22Rv1 (cell line): ENCODE data around the gene KRTAP9-1.
"Not testable (repeated sequence)": the region's sequence is repeated elsewhere in the genome, so short reads cannot be mapped to it uniquely, and the experiment has no call there.

Experiments used
- H3K27ac ChIP-seq: fragments of 450-650 bp; 2 replicates; pipeline ENCODE4 v1.5.1; 2017
- CTCF ChIP-seq: fragments of 450-650 bp; IDR thresholded peaks from 2 replicates; pipeline ENCODE4 v1.5.1; 2017; ENCODE audit warnings: mild to moderate bottlenecking
- ZFX ChIP-seq: fragments of 450-650 bp; IDR thresholded peaks from 2 replicates; pipeline ENCODE4 v1.6.1; 2017; ENCODE audit warnings: antibody characterized with exemption, borderline replicate concordance

Gene KRTAP9-1, protein sequence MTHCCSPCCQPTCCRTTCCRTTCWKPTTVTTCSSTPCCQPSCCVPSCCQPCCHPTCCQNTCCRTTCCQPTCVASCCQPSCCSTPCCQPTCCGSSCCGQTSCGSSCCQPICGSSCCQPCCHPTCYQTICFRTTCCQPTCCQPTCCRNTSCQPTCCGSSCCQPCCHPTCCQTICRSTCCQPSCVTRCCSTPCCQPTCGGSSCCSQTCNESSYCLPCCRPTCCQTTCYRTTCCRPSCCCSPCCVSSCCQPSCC

GRCh38 chr17:41189837-41190318, at the start of gene KRTAP9-1:
KRTAP9-1 (plus strand) TSS chr17:41189887; CDS start chr17:41189887, 0 bp downstream.
- not testable (repeated sequence) for H3K27ac ChIP-seq

GRCh38 chr17:41140360-41141131, 49.1 kb upstream of the KRTAP9-1 start, which contains the start of gene KRTAP4-6:
KRTAP4-6 (minus strand) TSS chr17:41140544; CDS start chr17:41140487, 57 bp downstream.
- TF ChIP-seq CTCF (no peak), ZFX (no peak)
- H3K27ac ChIP-seq: no peak within 1 kb of the TSS

- no peak for TF ChIP-seq ZFX
- TF ChIP-seq CTCF: no peak
- no peak overlapping the region for H3K27ac ChIP-seq
Observed at GRCh38 chr17:41141361-41141760, 48.3 kb upstream of the KRTAP9-1 start.

- H3K27ac ChIP-seq: no peak overlapping the region
- TF ChIP-seq CTCF: no peak
- TF ChIP-seq ZFX: no peak
Observed at GRCh38 chr17:41144846-41145245, 44.8 kb upstream of the KRTAP9-1 start.

DNA sequence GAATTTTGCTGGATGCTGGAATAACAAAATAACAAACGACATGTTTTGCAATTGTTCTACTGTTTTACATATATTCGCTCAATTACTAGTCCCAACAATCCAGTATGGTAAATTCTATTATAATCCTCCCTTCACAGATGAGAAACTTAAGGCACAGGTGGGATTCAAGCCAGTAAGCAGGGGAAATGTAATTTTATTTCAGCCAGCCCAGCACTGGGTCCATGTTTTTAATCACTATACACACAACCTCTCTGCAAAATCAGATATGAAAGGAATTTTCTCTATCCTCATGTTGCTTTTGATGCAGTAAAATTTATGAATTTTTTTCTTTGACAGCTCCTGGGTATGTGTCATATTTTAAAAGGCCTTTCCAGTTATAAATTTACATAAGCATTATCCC, 44.4 kb upstream of the KRTAP9-1 start:
- H3K27ac ChIP-seq: no peak overlapping the region
- no peak for TF ChIP-seq ZFX
- no peak for TF ChIP-seq CTCF

DNA sequence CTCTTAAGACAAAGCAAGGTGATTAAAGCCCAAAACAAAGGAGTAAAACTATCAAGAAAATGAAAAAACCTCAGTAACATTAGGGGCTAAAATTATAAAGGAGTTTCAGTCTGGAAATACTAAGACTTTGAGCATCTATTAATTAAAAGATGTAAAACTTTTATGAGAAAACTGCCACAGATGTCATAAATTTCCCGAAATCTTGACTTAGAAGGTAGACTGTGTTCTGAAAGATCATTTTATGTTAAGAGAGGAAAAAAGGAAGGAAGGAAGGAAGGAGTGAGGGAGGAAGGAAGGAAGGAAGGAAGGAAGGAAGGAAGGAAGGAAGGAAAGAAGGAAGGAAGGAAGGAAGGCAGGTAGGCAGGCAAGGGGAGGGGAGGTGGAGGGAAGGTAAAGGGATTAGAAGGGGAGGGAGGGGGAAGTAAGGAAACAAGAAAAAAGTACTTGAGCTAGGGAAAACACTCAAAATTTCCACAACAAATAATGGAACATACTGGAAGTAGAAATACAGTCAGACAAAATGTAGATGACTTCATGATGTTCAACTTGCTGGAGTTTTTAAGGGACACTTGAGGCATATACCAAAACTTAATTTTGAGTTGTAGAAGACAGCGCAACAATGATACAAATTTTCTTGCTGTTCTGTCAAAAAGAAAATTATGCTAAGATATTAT, 42.0 kb upstream of the KRTAP9-1 start:
- H3K27ac ChIP-seq: no peak overlapping the region
- TF ChIP-seq CTCF (no peak), ZFX (no peak)

DNA sequence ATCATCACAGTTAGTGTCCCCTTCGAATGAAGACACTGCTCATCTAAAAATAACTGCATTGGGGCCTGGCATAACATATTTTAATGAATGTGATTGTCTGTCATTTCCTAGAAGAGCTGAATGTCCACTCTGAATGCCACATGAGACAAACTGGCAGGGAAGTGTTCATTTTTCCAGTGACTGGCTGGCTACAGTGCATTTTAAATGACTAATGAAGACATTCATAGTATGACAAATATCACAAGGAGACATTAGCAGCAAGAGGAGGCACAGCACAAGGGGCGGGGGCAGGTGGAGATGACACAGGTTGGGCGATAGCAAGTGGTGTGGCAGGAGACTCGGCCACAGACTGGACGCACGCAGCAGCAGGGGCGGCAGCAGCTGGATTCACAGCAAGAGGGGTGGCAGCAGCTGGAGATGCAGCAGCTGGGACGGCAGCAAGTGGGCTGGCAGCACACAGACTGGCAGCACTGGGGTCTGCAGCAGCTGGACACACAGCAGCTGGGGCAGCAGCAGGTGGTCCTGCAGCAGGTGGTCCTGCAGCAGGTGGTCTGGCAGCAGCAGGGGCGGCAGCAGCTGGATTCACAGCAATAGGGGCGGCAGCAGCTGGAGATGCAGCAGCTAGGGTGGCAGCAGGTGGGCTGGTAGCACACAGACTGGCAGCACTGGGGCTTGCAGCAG, 40.6 kb upstream of the KRTAP9-1 start:
- H3K27ac ChIP-seq: not testable (repeated sequence)

GRCh38 chr17:41149652-41149985, 40.1 kb upstream of the KRTAP9-1 start, which contains the start of gene KRTAP4-5:
KRTAP4-5 (minus strand) TSS chr17:41149825; CDS start chr17:41149767, 58 bp downstream.
- H3K27ac ChIP-seq: no peak within 1 kb of the TSS
- no peak for TF ChIP-seq CTCF
- TF ChIP-seq ZFX: no peak
